K562 (cell line): Measurements from ENCODE around the gene FCSK. TPM values are rescaled to one million over a fixed set of nuclear protein-coding genes. Genes with fewer than 3 reads are reported as not detected.

Experiments
- ATAC-seq: fragments of 200-7000 bp; cut with Tn5 transposase; 3 replicates; pipeline ENCODE4 v1.9.1; 2020; ENCODE audit warnings: moderate library complexity
- BruUV-seq: library from RNA; stranded (reverse); fragments of 400-500 nt; replicated peaks from 2 replicates; lab custom pipeline; 2021; lab: Mats Ljungman, UMichigan
- CTCF ChIA-PET: fragments of 300-600 bp; formaldehyde crosslinking; extraction: SDS; loops from one replicate; lab custom pipeline; 2021; ENCODE audit warnings: low intra/inter-chr PET ratio; lab: Yijun Ruan, JAX
- POLR2A ChIA-PET: fragments of 300-600, 350-650 bp; sonication (Branson Sonifier 250); formaldehyde crosslinking; extraction: SDS; loops from one replicate; lab custom pipeline; 2021; ENCODE audit warnings: antibody characterized with exemption, inconsistent platforms; lab: Yijun Ruan, JAX
- DNase-seq, 4 experiments: peaks; one replicate each; pipeline versions ENCODE4 v3.0.0 to v3.0.0-alpha.2; 2011 to 2018; ENCODE audit warnings: low spot score in 3 of 4, mixed read lengths in 3 of 4; ENCODE audit errors: extremely low read depth in 1 of 4
- FAIRE-seq: peaks from 2 replicates; lab custom pipeline; 2011; peaks lifted over from hg19 to GRCh38; lab: Jason Lieb, UNC
- H2AFZ ChIP-seq: 2 replicates; pipeline ENCODE4 v1.6.0; 2011; ENCODE audit warnings: low read depth, low read length, control low read depth, inconsistent platforms
- H3K27ac ChIP-seq: fragments of 200-600 bp; 3 replicates; pipeline ENCODE4 v1.8.0; 2011; ENCODE audit warnings: low read depth, mild to moderate bottlenecking, control low read depth, inconsistent platforms, low read length, moderate library complexity, mixed read lengths; ENCODE audit errors: extremely low read depth
- H3K27me3 ChIP-seq, 2 experiments: fragments of 300-600 bp in 1 of 2; 2 replicates in 1 of 2; 3 replicates in 1 of 2; pipeline versions ENCODE4 v1.6.0 to v1.8.0; 2011; ENCODE audit warnings: inconsistent platforms in 2 of 2, low read length in 2 of 2, mild to moderate bottlenecking in 1 of 2, mixed read lengths in 1 of 2, moderate library complexity in 1 of 2; ENCODE audit not compliant: control insufficient read depth in 2 of 2, insufficient read depth in 2 of 2
- H3K36me3 ChIP-seq: fragments of 300-600 bp; 3 replicates; pipeline ENCODE4 v1.8.0; 2011; ENCODE audit warnings: mild to moderate bottlenecking, low read length, inconsistent platforms; ENCODE audit not compliant: control insufficient read depth, insufficient read depth
- H3K4me1 ChIP-seq, 2 experiments: fragments of 200-600 bp in 1 of 2; replicated peaks in 1 of 2; 2 replicates in 1 of 2; 3 replicates in 1 of 2; pipeline versions ENCODE4 v1.5.1 to v1.8.0; 2011; ENCODE audit warnings: inconsistent platforms in 2 of 2, low read length in 2 of 2, mild to moderate bottlenecking in 1 of 2, mixed read lengths in 1 of 2, moderate library complexity in 1 of 2; ENCODE audit not compliant: control insufficient read depth in 2 of 2, insufficient read depth in 2 of 2
- H3K4me2 ChIP-seq: 2 replicates; pipeline ENCODE4 v1.6.1; 2011; ENCODE audit warnings: low read length, control low read depth, inconsistent platforms, mixed read lengths; ENCODE audit not compliant: insufficient read depth
- H3K4me3 ChIP-seq: fragments of 200-600 bp; sonication (generic), shearing (Covaris generic); 2 replicates; pipeline ENCODE4 v1.5.1; 2016; ENCODE audit warnings: control low read depth, inconsistent platforms
- H3K79me2 ChIP-seq: fragments of 200-600 bp; 3 replicates; pipeline ENCODE4 v1.8.0; 2011; ENCODE audit warnings: low read length, inconsistent platforms; ENCODE audit not compliant: control insufficient read depth, insufficient read depth
- H3K9ac ChIP-seq, 2 experiments: 2 replicates each; pipeline versions ENCODE4 v1.6.0 to v1.6.1; 2011; ENCODE audit warnings: low read depth in 2 of 2, low read length in 2 of 2, control low read depth in 1 of 2, inconsistent platforms in 1 of 2, mild to moderate bottlenecking in 1 of 2, mixed read lengths in 1 of 2; ENCODE audit not compliant: insufficient read depth in 1 of 2
- H3K9me1 ChIP-seq: one replicate; pipeline ENCODE4 v1.6.0; 2011; ENCODE audit warnings: inconsistent platforms, mild to moderate bottlenecking, low read length, moderate library complexity; ENCODE audit not compliant: control insufficient read depth, insufficient read depth
- H3K9me3 ChIP-seq: replicated peaks from 2 replicates; pipeline ENCODE4 v1.5.1; 2011; ENCODE audit warnings: low read depth, low read length, inconsistent platforms; ENCODE audit not compliant: control insufficient read depth, insufficient read depth
- H4K20me1 ChIP-seq: replicated peaks from 2 replicates; pipeline ENCODE4 v1.6.1; 2011; ENCODE audit warnings: low read length, inconsistent platforms, mixed read lengths; ENCODE audit not compliant: control insufficient read depth, insufficient read depth
- CBX1 ChIP-seq: sonication (generic); IDR thresholded peaks from 2 replicates; pipeline ENCODE4 v1.6.1; 2016; ENCODE audit warnings: antibody characterized with exemption, low read depth, mild to moderate bottlenecking
- ILK ChIP-seq: fragments of 450-650 bp; IDR thresholded peaks from 2 replicates; pipeline ENCODE4 v1.6.1; 2016; ENCODE audit warnings: missing genetic modification characterization, low read depth, mild to moderate bottlenecking, missing compliant biosample characterization, moderate library complexity, borderline replicate concordance
- NCOA6 ChIP-seq: fragments of 450-650 bp; IDR thresholded peaks from 2 replicates; pipeline ENCODE4 v1.6.1; 2017; ENCODE audit warnings: mild to moderate bottlenecking
- SMAD2 ChIP-seq: fragments of 150-350 bp; IDR thresholded peaks from 2 replicates; pipeline ENCODE4 v1.6.1; 2014; ENCODE audit warnings: low read depth, mild to moderate bottlenecking, low read length
- ZNF445 ChIP-seq: fragments of 250-450 bp; sonication (Bioruptor Pico); IDR thresholded peaks from 2 replicates; pipeline ENCODE4 v1.4.0; 2020; ENCODE audit warnings: low read depth, mild to moderate bottlenecking, moderate library complexity
- WGBS: fragments of 100-300 bp; shearing (Covaris generic); methylation state at CpG from one replicate; pipeline ENCODE4 v1.1.6; 2016; ENCODE audit warnings: low coverage, mixed read lengths; ENCODE audit not compliant: insufficient coverage; ENCODE audit errors: missing lambda C conversion rate; 5-methylcytosine and 5-hydroxymethylcytosine counted together
- in situ Hi-C: fragments of 300-500 bp; cut with MboI; formaldehyde crosslinking; loops from 4 replicates; pipeline ENCODE4 v1.15.0; 2018; ENCODE audit warnings: inconsistent platforms, mixed read lengths
- intact Hi-C: fragments of 100-400 bp; cut with micrococcal nuclease; formaldehyde crosslinking; loops from 2 replicates; pipeline ENCODE4 v1.14.2; 2022
- polyA plus RNA-seq, 8 experiments: library from polyadenylated mRNA; depleted of rRNA in 4 of 8; stranded (reverse) in 5 of 8; unstranded in 3 of 8; fragments of >200 nt; fragmentation: Nextera tagmentation in 2 of 8; fragmentation: Illumina TruSeq in 1 of 8; extraction: Ambion mirVana in 2 of 8; extraction: Trizol in 1 of 8; gene quantifications; 2 replicates each; pipeline versions ENCODE4 v1.2.1 to v1.2.3, GENCODE V29; 2011 to 2014; ENCODE audit warnings: inconsistent platforms in 1 of 8, missing spikeins in 1 of 8
- total RNA-seq, 7 experiments: library from RNA; depleted of rRNA in 6 of 7; stranded (reverse); fragments of >200 nt in 6 of 7; fragmentation: Illumina TruSeq in 2 of 7; extraction: Trizol in 2 of 7; gene quantifications; 2 replicates each; pipeline versions ENCODE4 v1.2.1 to v1.2.3, GENCODE V29; 2011 to 2021; ENCODE audit warnings: low replicate concordance in 1 of 7
- TF ChIP-seq, protein P1 (sequence below): fragments of 250-450 bp; sonication (Bioruptor Pico); IDR thresholded peaks from 2 replicates; pipeline ENCODE4 v1.5.0; 2021
- TF ChIP-seq, protein P2 (sequence below): sonication (generic); formaldehyde crosslinking; IDR thresholded peaks from 2 replicates; pipeline ENCODE4 v1.8.1; 2023; ENCODE audit warnings: mild to moderate bottlenecking, missing genetic modification reagents
- TF ChIP-seq, protein P3 (sequence below): fragments of 150-350 bp; IDR thresholded peaks from 2 replicates; pipeline ENCODE4 v1.6.1; 2014; ENCODE audit warnings: low read depth, mild to moderate bottlenecking, low read length, borderline replicate concordance
- TF ChIP-seq, protein P4 (sequence below): fragments of 250-450 bp; sonication (Bioruptor Pico); IDR thresholded peaks from 2 replicates; pipeline ENCODE4 v1.8.0; 2021; ENCODE audit warnings: moderate library complexity, mild to moderate bottlenecking, inconsistent platforms

FCSK gene
- total and polyA plus RNA-seq, 9 of the 15 experiments (the other 6 are each of a cell fraction or from before 2014, with no cell fraction given), result 0.92 to 18.6 (median 8.3) TPM

DNA sequence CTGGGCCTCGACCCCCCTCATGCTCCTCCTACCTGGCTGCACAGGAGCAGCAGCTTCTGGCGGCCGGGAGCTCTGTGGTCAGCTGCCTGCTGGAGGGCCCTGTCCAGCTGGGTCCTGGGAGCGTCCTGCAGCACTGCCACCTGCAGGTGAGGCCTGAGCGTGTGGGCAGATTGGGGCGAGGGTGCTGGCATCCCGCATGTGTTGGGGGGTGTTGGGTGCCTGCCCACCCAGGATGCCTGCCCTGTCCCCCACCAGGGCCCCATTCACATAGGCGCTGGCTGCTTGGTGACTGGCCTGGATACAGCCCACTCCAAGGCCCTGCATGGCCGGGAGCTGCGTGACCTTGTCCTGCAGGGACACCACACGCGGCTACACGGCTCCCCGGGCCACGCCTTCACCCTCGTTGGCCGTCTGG, 16.5 kb downstream of the FCSK start (continued):
- no peak for TF ChIP-seq NCOA6

DNA sequence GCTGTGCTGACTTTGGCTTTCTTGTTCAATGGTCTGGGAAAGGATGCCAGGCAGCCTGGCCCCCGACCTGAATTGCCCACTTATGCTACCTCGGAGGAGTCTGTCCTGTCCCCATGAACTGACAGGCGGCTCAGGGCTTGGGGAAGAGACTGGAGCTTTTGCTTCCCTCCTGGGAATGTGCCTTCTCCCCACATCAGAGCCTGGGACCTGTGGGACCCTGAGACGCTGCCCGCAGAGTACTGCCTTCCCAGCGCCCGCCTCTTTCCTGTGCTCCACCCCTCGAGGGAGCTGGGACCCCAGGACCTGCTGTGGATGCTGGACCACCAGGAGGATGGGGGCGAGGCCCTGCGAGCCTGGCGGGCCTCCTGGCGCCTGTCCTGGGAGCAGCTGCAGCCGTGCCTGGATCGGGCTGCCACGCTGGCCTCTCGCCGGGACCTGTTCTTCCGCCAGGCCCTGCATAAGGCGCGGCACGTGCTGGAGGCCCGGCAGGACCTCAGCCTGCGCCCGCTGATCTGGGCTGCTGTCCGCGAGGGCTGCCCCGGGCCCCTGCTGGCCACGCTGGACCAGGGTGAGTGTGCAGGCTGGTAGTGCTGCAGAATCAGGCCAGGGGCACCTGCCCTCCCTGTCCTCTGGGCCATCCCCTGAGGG, 18.5 kb downstream of the FCSK start:
- WGBS, result 81% methylated on average over 16 of the region's 28 CpGs
- no peak overlapping the region for H2AFZ ChIP-seq
- intact Hi-C loops (no loop called here), in situ Hi-C loops (no loop called here)
- POLR2A ChIA-PET, result interaction anchor here (0.9 kb wide), 1 partner anchor 64 kb away, joined by 3 read pairs; no protein-coding TSS in a partner anchor
- no TSS peak for BruUV-seq
- no peak overlapping the region for H3K4me2 ChIP-seq
- peaks cover 17% of the 10 kb centered on the region; the same call in 1 of the 3 replicates for H3K36me3 ChIP-seq
- no peaks in the 10 kb centered on the region for H3K27me3 ChIP-seq
- peaks cover 3% of the 10 kb centered on the region; the same call in 1 of the 2 replicates for H4K20me1 ChIP-seq
- CTCF ChIA-PET, result no interaction called here
- H3K79me2 ChIP-seq, result no peaks in the 10 kb centered on the region
- no peaks in the 10 kb centered on the region for H3K9me1 ChIP-seq
- no peak for ATAC-seq
- H3K27ac ChIP-seq, result no peak overlapping the region
- H3K4me3 ChIP-seq, result no peak overlapping the region
- TF ChIP-seq ZNF445 (CRISPR knock-in tag) (no peak), ILK (tag) (no peak), CBX1 (no peak), SMAD2 (no peak)
- TF ChIP-seq, protein P1, sequence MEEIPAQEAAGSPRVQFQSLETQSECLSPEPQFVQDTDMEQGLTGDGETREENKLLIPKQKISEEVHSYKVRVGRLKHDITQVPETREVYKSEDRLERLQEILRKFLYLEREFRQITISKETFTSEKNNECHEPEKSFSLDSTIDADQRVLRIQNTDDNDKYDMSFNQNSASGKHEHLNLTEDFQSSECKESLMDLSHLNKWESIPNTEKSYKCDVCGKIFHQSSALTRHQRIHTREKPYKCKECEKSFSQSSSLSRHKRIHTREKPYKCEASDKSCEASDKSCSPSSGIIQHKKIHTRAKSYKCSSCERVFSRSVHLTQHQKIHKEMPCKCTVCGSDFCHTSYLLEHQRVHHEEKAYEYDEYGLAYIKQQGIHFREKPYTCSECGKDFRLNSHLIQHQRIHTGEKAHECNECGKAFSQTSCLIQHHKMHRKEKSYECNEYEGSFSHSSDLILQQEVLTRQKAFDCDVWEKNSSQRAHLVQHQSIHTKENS (CRISPR knock-in tag), result no peak
- TF ChIP-seq, protein P2, sequence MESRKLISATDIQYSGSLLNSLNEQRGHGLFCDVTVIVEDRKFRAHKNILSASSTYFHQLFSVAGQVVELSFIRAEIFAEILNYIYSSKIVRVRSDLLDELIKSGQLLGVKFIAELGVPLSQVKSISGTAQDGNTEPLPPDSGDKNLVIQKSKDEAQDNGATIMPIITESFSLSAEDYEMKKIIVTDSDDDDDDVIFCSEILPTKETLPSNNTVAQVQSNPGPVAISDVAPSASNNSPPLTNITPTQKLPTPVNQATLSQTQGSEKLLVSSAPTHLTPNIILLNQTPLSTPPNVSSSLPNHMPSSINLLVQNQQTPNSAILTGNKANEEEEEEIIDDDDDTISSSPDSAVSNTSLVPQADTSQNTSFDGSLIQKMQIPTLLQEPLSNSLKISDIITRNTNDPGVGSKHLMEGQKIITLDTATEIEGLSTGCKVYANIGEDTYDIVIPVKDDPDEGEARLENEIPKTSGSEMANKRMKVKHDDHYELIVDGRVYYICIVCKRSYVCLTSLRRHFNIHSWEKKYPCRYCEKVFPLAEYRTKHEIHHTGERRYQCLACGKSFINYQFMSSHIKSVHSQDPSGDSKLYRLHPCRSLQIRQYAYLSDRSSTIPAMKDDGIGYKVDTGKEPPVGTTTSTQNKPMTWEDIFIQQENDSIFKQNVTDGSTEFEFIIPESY, result peak; percentile 63
- TF ChIP-seq, protein P3, sequence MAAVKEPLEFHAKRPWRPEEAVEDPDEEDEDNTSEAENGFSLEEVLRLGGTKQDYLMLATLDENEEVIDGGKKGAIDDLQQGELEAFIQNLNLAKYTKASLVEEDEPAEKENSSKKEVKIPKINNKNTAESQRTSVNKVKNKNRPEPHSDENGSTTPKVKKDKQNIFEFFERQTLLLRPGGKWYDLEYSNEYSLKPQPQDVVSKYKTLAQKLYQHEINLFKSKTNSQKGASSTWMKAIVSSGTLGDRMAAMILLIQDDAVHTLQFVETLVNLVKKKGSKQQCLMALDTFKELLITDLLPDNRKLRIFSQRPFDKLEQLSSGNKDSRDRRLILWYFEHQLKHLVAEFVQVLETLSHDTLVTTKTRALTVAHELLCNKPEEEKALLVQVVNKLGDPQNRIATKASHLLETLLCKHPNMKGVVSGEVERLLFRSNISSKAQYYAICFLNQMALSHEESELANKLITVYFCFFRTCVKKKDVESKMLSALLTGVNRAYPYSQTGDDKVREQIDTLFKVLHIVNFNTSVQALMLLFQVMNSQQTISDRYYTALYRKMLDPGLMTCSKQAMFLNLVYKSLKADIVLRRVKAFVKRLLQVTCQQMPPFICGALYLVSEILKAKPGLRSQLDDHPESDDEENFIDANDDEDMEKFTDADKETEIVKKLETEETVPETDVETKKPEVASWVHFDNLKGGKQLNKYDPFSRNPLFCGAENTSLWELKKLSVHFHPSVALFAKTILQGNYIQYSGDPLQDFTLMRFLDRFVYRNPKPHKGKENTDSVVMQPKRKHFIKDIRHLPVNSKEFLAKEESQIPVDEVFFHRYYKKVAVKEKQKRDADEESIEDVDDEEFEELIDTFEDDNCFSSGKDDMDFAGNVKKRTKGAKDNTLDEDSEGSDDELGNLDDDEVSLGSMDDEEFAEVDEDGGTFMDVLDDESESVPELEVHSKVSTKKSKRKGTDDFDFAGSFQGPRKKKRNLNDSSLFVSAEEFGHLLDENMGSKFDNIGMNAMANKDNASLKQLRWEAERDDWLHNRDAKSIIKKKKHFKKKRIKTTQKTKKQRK, result no peak
- TF ChIP-seq, protein P4, sequence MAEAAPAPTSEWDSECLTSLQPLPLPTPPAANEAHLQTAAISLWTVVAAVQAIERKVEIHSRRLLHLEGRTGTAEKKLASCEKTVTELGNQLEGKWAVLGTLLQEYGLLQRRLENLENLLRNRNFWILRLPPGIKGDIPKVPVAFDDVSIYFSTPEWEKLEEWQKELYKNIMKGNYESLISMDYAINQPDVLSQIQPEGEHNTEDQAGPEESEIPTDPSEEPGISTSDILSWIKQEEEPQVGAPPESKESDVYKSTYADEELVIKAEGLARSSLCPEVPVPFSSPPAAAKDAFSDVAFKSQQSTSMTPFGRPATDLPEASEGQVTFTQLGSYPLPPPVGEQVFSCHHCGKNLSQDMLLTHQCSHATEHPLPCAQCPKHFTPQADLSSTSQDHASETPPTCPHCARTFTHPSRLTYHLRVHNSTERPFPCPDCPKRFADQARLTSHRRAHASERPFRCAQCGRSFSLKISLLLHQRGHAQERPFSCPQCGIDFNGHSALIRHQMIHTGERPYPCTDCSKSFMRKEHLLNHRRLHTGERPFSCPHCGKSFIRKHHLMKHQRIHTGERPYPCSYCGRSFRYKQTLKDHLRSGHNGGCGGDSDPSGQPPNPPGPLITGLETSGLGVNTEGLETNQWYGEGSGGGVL, result no peak
- no peaks in the 10 kb centered on the region for H3K9me3 ChIP-seq
- FAIRE-seq, result no peak
- peaks cover 0 to 49% of the 10 kb centered on the region in 2 experiments; a peak in 3 of 5 replicates for H3K4me1 ChIP-seq
- DNase-seq, result no peak
- H3K9ac ChIP-seq, result peak overlapping the region in 1 of 2 experiments; percentile 68; a peak in 1 of 4 replicates
